MG63 (cell line): Measurements from ENCODE around the gene PACS1. TPM values are rescaled to one million over a fixed set of nuclear protein-coding genes. Genes with fewer than 3 reads are reported as not detected.
"Not testable (repeated sequence)": the region's sequence is repeated elsewhere in the genome, so short reads cannot be mapped to it uniquely, and the experiment has no call there.

Experiments used
- DNase-seq: peaks from one replicate; pipeline ENCODE4 v3.0.0-alpha.2; 2020
- H3K27me3 ChIP-seq: fragments of 250-450 bp; sonication (Bioruptor Pico); 2 replicates; pipeline ENCODE4 v1.5.1; 2020; ENCODE audit warnings: mild to moderate bottlenecking, moderate library complexity
- H3K36me3 ChIP-seq: fragments of 250-450 bp; sonication (Bioruptor Pico); 2 replicates; pipeline ENCODE4 v1.5.1; 2020; ENCODE audit warnings: mild to moderate bottlenecking, moderate library complexity
- H3K4me3 ChIP-seq: fragments of 250-450 bp; sonication (Bioruptor Pico); 2 replicates; pipeline ENCODE4 v1.5.1; 2020; ENCODE audit warnings: mild to moderate bottlenecking, moderate library complexity
- H3K9me3 ChIP-seq: fragments of 250-450 bp; sonication (Bioruptor Pico); 2 replicates; pipeline ENCODE4 v1.5.1; 2020; ENCODE audit warnings: mild to moderate bottlenecking, moderate library complexity
- total RNA-seq: library from RNA; depleted of rRNA; stranded (reverse); fragments of >200 nt; shearing (Covaris generic); gene quantifications from 2 replicates; pipeline ENCODE4 v1.2.3, GENCODE V29; 2014; ENCODE audit warnings: low replicate concordance

PACS1 gene
- total RNA-seq, 1 experiment from 2014 or later: 11.2 TPM

- not testable (repeated sequence) for DNase-seq, H3K27me3 ChIP-seq, H3K4me3 ChIP-seq, H3K9me3 ChIP-seq, H3K36me3 ChIP-seq
These were observed 44.9 kb downstream of the PACS1 start for GRCh38 chr11:66114957-66115356.

- no peak for DNase-seq
- Histone ChIP-seq H3K27me3 (no peaks in the 10 kb centered on the region), H3K36me3 (no peaks in the 10 kb centered on the region), H3K9me3 (no peaks in the 10 kb centered on the region), H3K4me3 (no peak overlapping the region)
These were observed 45.7 kb downstream of the PACS1 start for GRCh38 chr11:66115638-66116301.

- no peak for DNase-seq
- Histone ChIP-seq H3K4me3 (no peak overlapping the region), H3K27me3 (no peaks in the 10 kb centered on the region), H3K9me3 (no peaks in the 10 kb centered on the region), H3K36me3 (no peaks in the 10 kb centered on the region)
These were observed 46.7 kb downstream of the PACS1 start for GRCh38 chr11:66116576-66117361.

- DNase-seq: no peak
- Histone ChIP-seq H3K27me3 (no peaks in the 10 kb centered on the region), H3K4me3 (no peak overlapping the region), H3K9me3 (no peaks in the 10 kb centered on the region), H3K36me3 (no peaks in the 10 kb centered on the region)
These were observed 48.8 kb downstream of the PACS1 start for GRCh38 chr11:66118847-66119246.

GRCh38 chr11:66119348-66120133 is 49.5 kb downstream of the PACS1 start:
- Histone ChIP-seq H3K9me3 (no peaks in the 10 kb centered on the region), H3K4me3 (no peak overlapping the region), H3K27me3 (no peaks in the 10 kb centered on the region), H3K36me3 (no peaks in the 10 kb centered on the region)
- DNase-seq: peak; percentile 38

GRCh38 chr11:66121466-66121865 is 51.4 kb downstream of the PACS1 start:
- no peak for DNase-seq
- Histone ChIP-seq H3K36me3 (no peaks in the 10 kb centered on the region), H3K27me3 (no peaks in the 10 kb centered on the region), H3K4me3 (no peak overlapping the region), H3K9me3 (no peaks in the 10 kb centered on the region)

GRCh38 chr11:66123902-66124301 is 53.8 kb downstream of the PACS1 start:
- Histone ChIP-seq H3K4me3 (no peak overlapping the region), H3K9me3 (no peaks in the 10 kb centered on the region)
- no peak for DNase-seq

GRCh38 chr11:66124564-66124963 is 54.5 kb downstream of the PACS1 start:
- peak; percentile 20 for DNase-seq
- H3K9me3 ChIP-seq: no peaks in the 10 kb centered on the region
- no peaks in the 10 kb centered on the region for H3K27me3 ChIP-seq
- H3K4me3 ChIP-seq: no peak overlapping the region
- H3K36me3 ChIP-seq: no peaks in the 10 kb centered on the region

More at GRCh38 chr11:66123902-66124301, 53.8 kb downstream of the PACS1 start:
- H3K36me3 ChIP-seq: no peaks in the 10 kb centered on the region
- H3K27me3 ChIP-seq: no peaks in the 10 kb centered on the region

GRCh38 chr11:66126064-66126463 is 56.0 kb downstream of the PACS1 start:
- no peak for DNase-seq
- no peaks in the 10 kb centered on the region for H3K9me3 ChIP-seq
- H3K4me3 ChIP-seq: no peak overlapping the region
- no peaks in the 10 kb centered on the region for H3K36me3 ChIP-seq
- no peaks in the 10 kb centered on the region for H3K27me3 ChIP-seq

GRCh38 chr11:66126808-66127555 is 56.9 kb downstream of the PACS1 start:
- H3K36me3 ChIP-seq: no peaks in the 10 kb centered on the region
- H3K9me3 ChIP-seq: no peaks in the 10 kb centered on the region
- no peak for DNase-seq
- no peaks in the 10 kb centered on the region for H3K27me3 ChIP-seq
- no peak overlapping the region for H3K4me3 ChIP-seq

- Histone ChIP-seq H3K9me3 (no peaks in the 10 kb centered on the region), H3K4me3 (no peak overlapping the region), H3K27me3 (no peaks in the 10 kb centered on the region), H3K36me3 (no peaks in the 10 kb centered on the region)
- no peak for DNase-seq
These were observed 60.9 kb downstream of the PACS1 start for GRCh38 chr11:66130978-66131377.

- H3K4me3 ChIP-seq: no peak overlapping the region
- H3K9me3 ChIP-seq: no peaks in the 10 kb centered on the region
- no peak for DNase-seq
- H3K27me3 ChIP-seq: no peaks in the 10 kb centered on the region
- no peaks in the 10 kb centered on the region for H3K36me3 ChIP-seq
These were observed 62.0 kb downstream of the PACS1 start for GRCh38 chr11:66131937-66132632.

- H3K4me3 ChIP-seq: no peak overlapping the region
- no peaks in the 10 kb centered on the region for H3K36me3 ChIP-seq
- no peaks in the 10 kb centered on the region for H3K27me3 ChIP-seq
- H3K9me3 ChIP-seq: no peaks in the 10 kb centered on the region
- no peak for DNase-seq
These were observed 63.2 kb downstream of the PACS1 start for GRCh38 chr11:66133216-66133775.

GRCh38 chr11:66136752-66137123 is 66.7 kb downstream of the PACS1 start:
- no peak overlapping the region for H3K4me3 ChIP-seq
- DNase-seq: peak; percentile 13
- no peaks in the 10 kb centered on the region for H3K27me3 ChIP-seq
- no peaks in the 10 kb centered on the region for H3K36me3 ChIP-seq
- no peaks in the 10 kb centered on the region for H3K9me3 ChIP-seq

- H3K36me3 ChIP-seq: peaks cover 2% of the 10 kb centered on the region; the same call in 1 of the 2 replicates
- no peaks in the 10 kb centered on the region; the same call in 1 of the 2 replicates for H3K9me3 ChIP-seq
- H3K27me3 ChIP-seq: no peaks in the 10 kb centered on the region
- DNase-seq: no peak
- H3K4me3 ChIP-seq: no peak overlapping the region
These were observed 69.8 kb downstream of the PACS1 start for GRCh38 chr11:66139817-66140404.
